Mammary epithelial cell (primary cell): Measurements from ENCODE around the gene CACNA2D1.

ENCODE experiments used
- CTCF ChIP-seq, 2 donors: IDR thresholded peaks in 1 of 2; conservative IDR thresholded peaks in 1 of 2; 2 replicates each; pipeline ENCODE4 v1.5.1; 2011 to 2012; ENCODE audit warnings: inconsistent platforms in 2 of 2, low read length in 2 of 2, mild to moderate bottlenecking in 2 of 2, control low read depth in 1 of 2, low read depth in 1 of 2; ENCODE audit not compliant: insufficient read depth in 1 of 2; ENCODE audit errors: extremely low read depth in 1 of 2
- EZH2 ChIP-seq: IDR thresholded peaks from 2 replicates; pipeline ENCODE4 v1.6.1; 2012; ENCODE audit warnings: low read length, inconsistent platforms, borderline replicate concordance

GRCh38 chr7:82124445-82124844 is 319.1 kb downstream of the CACNA2D1 start:
- TF ChIP-seq CTCF (conservative IDR thresholded peaks at IDR 0.05 in 1 of 2, IDR thresholded peaks at IDR 0.05 in 1 of 2; ENCODE audit: extremely low read depth in 1 of 2, insufficient read depth in 1 of 2, low read depth in 1 of 2, low read length in 2 of 2) (no peak), EZH2 (no peak)
